ENCODE measurements around the gene TFCP2.

DNA sequence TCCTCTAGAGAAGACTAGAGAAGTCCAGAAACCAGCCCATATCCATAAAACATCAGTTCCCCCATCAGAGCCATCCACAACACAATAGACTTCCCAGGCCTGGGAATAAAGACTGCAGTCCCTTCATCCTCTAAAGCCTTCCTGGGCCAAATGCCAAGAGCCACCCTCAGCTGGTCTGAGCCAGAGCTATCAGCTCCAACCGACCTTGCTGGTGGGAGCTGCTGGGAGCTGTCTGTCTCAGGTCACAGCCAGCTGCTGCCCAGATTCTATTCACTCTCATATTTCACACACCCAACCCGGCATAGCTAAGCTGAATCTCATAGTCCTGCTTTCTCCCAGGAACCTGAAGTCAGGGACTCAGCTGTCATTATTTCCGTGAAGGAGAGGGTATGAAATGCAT, 10.9 kb upstream of the TFCP2 start:
- TF ChIP-seq EZH2 (IDR thresholded peaks at IDR 0.05; ENCODE audit: insufficient read depth, poor library complexity, severe bottlenecking): no peak
- TF ChIP-seq EZH2phosphoT487 (IDR thresholded peaks at IDR 0.05; ENCODE audit: insufficient read depth, low read depth): no peak
